A673 (cell line): ENCODE data around the gene TMSB15A.

Source experiments
- EZH2 ChIP-seq: fragments of 200-600 bp; sonication (generic); IDR thresholded peaks from 2 replicates; pipeline ENCODE4 v1.6.1; 2017; ENCODE audit warnings: borderline replicate concordance, low read depth, mild to moderate bottlenecking, mixed read lengths, antibody characterized with exemption, low read length; ENCODE audit not compliant: poor library complexity, severe bottlenecking
- TF ChIP-seq, protein P1 (sequence below): fragments of 300-800, 200-600 bp; sonication (generic); conservative IDR thresholded peaks from 2 replicates; pipeline ENCODE4 v1.5.1; 2017; ENCODE audit warnings: low read depth, mild to moderate bottlenecking, antibody characterized with exemption, low read length, moderate library complexity, mixed read lengths

DNA sequence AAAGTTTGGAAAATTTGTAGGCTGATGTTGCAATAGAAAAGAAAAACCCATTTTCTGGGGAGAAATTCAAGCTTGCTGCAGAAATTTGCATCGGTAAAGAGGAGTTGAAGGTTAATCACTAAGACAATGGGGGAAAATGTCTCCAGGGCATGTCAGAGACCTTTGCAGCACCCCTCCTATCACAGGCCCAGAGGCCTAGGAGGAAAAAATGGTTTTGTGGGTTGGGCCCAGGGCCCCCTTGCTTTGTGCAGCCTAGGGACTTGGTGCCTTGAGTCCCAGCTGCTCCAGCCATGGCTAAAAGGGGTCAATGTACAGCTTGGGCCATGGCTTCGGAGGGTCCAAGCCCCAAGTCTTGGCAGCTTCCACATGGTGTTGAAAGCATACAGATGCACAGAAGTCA lies 17.8 kb downstream of the TMSB15A start:
- TF ChIP-seq, protein P1, sequence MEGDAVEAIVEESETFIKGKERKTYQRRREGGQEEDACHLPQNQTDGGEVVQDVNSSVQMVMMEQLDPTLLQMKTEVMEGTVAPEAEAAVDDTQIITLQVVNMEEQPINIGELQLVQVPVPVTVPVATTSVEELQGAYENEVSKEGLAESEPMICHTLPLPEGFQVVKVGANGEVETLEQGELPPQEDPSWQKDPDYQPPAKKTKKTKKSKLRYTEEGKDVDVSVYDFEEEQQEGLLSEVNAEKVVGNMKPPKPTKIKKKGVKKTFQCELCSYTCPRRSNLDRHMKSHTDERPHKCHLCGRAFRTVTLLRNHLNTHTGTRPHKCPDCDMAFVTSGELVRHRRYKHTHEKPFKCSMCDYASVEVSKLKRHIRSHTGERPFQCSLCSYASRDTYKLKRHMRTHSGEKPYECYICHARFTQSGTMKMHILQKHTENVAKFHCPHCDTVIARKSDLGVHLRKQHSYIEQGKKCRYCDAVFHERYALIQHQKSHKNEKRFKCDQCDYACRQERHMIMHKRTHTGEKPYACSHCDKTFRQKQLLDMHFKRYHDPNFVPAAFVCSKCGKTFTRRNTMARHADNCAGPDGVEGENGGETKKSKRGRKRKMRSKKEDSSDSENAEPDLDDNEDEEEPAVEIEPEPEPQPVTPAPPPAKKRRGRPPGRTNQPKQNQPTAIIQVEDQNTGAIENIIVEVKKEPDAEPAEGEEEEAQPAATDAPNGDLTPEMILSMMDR = no peak
- TF ChIP-seq EZH2 = no peak
